NT2/D1 (cell line): ENCODE data around the gene DOCK11.

Source experiments
- DNase-seq: peaks from one replicate; pipeline ENCODE4 v3.0.0-alpha.2; 2011; ENCODE audit warnings: low read depth, low spot score
- H3K27me3 ChIP-seq: 2 replicates; pipeline ENCODE4 v1.6.0; 2011; ENCODE audit warnings: mild to moderate bottlenecking; ENCODE audit not compliant: insufficient read length, insufficient read depth
- H3K36me3 ChIP-seq: 2 replicates; pipeline ENCODE4 v1.6.1; 2011; ENCODE audit warnings: mild to moderate bottlenecking, low read length, mixed read lengths; ENCODE audit not compliant: insufficient read depth, insufficient read length
- H3K4me1 ChIP-seq: 2 replicates; pipeline ENCODE4 v1.5.1; 2011; ENCODE audit not compliant: insufficient read depth, insufficient read length
- H3K4me3 ChIP-seq: 2 replicates; pipeline ENCODE4 v1.5.1; 2011; ENCODE audit warnings: low read depth; ENCODE audit not compliant: insufficient read length
- H3K9ac ChIP-seq: 2 replicates; pipeline ENCODE4 v1.6.0; 2011; ENCODE audit warnings: low read depth; ENCODE audit not compliant: insufficient read length
- H3K9me3 ChIP-seq: 2 replicates; pipeline ENCODE4 v1.5.1; 2011; ENCODE audit warnings: mild to moderate bottlenecking, low read length; ENCODE audit not compliant: insufficient read depth
- SUZ12 ChIP-seq: IDR thresholded peaks from 2 replicates; pipeline ENCODE4 v1.6.1; 2011; ENCODE audit not compliant: insufficient read length, insufficient read depth; ENCODE audit errors: extremely low read depth
- YY1 ChIP-seq: IDR thresholded peaks from 2 replicates; pipeline ENCODE4 v1.6.1; 2011; ENCODE audit not compliant: insufficient read length, insufficient read depth
- ZNF274 ChIP-seq: IDR thresholded peaks from 2 replicates; pipeline ENCODE4 v1.6.1; 2011; ENCODE audit warnings: mild to moderate bottlenecking, low read depth, low read length

Gene DOCK11

DNA sequence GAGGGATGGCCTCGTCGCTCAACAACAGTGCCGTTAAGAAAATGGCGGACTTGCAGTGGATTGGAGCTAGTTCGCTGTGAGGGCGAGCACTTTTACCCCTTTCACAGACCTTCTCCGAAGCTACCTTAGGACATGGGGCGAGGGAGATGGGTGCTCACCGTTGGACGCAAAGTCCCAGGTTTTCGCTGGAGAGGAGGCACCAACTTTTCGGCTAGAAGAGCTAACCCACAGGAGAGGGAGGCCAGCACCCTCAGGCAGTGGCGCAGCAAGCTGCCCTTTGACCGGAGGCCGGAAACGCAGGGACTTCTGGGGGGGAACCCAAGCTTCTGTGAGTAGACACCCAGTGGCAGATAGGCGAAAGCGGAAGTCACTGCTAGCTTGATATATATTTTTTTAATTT lies 138.7 kb downstream of the DOCK11 start:
- TF ChIP-seq YY1, result no peak
- no peak for TF ChIP-seq SUZ12
- no peak for TF ChIP-seq ZNF274
- no peak overlapping the region for H3K4me3 ChIP-seq
- no peaks in the 10 kb centered on the region for H3K36me3 ChIP-seq
- H3K27me3 ChIP-seq, result no peaks in the 10 kb centered on the region
- no peak for DNase-seq
- no peaks in the 10 kb centered on the region for H3K9me3 ChIP-seq
- no peak overlapping the region for H3K9ac ChIP-seq
- H3K4me1 ChIP-seq, result no peaks in the 10 kb centered on the region

DNA sequence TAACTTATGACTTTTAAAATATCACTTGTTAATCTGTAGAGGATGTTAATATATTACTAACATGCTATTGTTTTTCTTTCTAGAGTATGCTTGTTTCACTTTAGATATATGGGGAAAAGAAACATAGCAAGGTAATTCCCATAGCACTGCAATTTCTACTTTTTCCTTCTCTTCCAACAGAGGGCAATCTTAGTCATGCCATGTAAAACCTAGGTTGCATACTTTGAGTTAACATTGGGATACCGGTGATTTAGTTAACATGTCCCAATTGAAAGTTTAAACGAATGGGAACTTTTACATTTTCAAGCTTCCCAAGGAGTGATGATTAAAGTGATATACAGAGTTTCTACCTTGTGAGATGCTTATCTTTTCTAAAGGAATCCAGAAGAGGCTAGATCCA lies 142.4 kb downstream of the DOCK11 start:
- Histone ChIP-seq H3K27me3 (no peaks in the 10 kb centered on the region), H3K4me3 (no peak overlapping the region), H3K36me3 (no peaks in the 10 kb centered on the region), H3K9ac (no peak overlapping the region), H3K9me3 (no peaks in the 10 kb centered on the region), H3K4me1 (no peaks in the 10 kb centered on the region)
- no peak for DNase-seq
- TF ChIP-seq SUZ12 (no peak), ZNF274 (no peak), YY1 (no peak)

DNA sequence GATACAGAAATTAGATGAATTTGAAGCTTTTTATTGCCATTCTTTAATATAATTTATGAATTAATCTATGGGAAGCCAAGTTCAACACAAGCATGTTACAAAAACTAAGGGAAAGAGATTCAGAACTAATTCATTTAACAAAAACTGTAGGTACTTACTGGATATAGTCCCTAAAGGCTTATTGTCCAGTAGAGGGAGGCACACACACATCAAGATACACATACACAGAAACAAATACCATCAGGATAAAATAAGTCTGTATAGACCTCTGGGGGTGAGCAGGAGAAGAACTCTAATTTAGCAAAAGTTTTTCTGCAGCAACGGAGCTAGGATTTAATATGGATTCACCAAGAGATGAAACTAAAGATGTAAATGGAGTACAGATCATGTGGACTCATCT lies 148.8 kb downstream of the DOCK11 start:
- no peak for DNase-seq
- Histone ChIP-seq H3K4me1 (no peaks in the 10 kb centered on the region), H3K27me3 (no peaks in the 10 kb centered on the region), H3K9ac (no peak overlapping the region), H3K4me3 (no peak overlapping the region), H3K36me3 (no peaks in the 10 kb centered on the region), H3K9me3 (no peaks in the 10 kb centered on the region)
- TF ChIP-seq SUZ12, result no peak
- TF ChIP-seq ZNF274, result no peak
- no peak for TF ChIP-seq YY1

DNA sequence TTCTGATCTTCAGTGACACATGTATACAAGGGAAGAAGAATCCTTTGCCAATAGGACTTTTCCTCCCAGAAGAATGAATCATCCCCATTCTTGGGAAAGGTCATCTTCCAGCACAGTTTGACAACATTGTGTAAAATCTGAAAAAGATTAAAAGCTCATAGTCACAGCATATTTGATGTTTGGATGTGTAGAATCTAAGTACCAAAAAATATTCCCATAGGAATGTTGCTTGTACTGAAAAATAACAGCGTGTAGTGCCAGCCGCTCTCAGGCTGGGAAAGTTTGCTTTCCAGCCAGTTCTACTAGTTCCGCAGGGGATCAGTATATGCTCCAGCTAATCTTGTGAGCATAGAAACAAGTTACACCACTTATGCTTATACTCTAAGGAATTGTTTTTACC lies 157.1 kb downstream of the DOCK11 start:
- H3K4me1 ChIP-seq, result no peaks in the 10 kb centered on the region
- no peak overlapping the region for H3K9ac ChIP-seq
- no peaks in the 10 kb centered on the region for H3K27me3 ChIP-seq
- no peaks in the 10 kb centered on the region for H3K36me3 ChIP-seq
- DNase-seq, result no peak
- no peak overlapping the region for H3K4me3 ChIP-seq
- H3K9me3 ChIP-seq, result no peaks in the 10 kb centered on the region
- no peak for TF ChIP-seq SUZ12
- no peak for TF ChIP-seq YY1
- TF ChIP-seq ZNF274, result no peak

DNA sequence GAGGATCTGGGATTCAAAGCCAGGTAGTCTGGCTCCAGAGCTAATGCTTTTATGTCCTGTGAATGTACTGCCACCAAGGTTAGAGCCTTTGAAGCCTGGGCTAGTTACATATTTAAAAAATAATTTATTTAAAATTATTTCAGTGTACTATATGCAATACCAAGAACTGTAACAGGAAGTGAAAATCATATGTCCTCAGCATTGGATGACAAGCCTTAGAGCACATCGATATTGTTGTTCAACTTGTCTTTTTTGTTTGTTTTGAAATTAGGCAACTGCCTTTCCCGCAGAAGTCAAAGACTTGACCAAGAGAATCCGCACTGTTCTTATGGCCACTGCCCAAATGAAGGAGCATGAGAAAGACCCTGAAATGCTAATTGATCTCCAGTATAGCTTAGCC lies 158.7 kb downstream of the DOCK11 start:
- Histone ChIP-seq H3K27me3 (no peaks in the 10 kb centered on the region), H3K4me3 (no peak overlapping the region), H3K36me3 (no peaks in the 10 kb centered on the region), H3K9me3 (no peaks in the 10 kb centered on the region), H3K4me1 (no peaks in the 10 kb centered on the region), H3K9ac (no peak overlapping the region)
- no peak for DNase-seq
- TF ChIP-seq YY1 (no peak), SUZ12 (no peak), ZNF274 (no peak)

DNA sequence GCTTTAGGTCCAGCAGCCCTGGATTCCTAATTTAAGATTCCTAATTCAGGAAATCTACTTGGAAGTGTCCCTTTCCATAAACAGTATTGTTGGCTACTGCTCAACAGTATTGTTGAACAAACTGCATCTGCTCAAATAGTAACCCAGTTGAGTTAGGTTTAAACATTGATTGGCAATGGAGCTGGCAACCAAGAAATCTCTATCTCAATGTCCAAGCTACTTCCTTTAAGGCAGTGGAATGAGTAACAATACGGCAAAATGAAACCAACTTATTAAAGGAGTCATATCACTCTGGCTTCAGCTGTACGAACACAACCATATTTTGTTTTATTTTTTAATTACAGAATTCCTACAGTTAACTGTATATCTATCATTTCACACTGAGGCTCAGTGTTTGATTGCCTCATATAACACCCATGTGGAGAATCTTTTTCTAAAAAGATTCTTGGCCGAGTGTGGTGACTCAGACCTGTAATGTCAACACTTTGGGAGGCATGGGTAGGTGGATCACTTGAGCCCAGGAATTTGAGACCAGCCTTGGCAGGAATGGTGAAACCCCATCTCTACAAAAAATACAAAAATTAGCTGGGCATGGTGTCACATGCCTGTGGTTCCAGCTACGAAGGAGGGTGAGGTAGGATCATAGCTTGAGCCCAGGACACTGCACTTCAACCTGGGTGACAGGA lies 160.1 kb downstream of the DOCK11 start:
- Histone ChIP-seq H3K4me3 (no peak overlapping the region), H3K4me1 (no peaks in the 10 kb centered on the region), H3K36me3 (no peaks in the 10 kb centered on the region), H3K9me3 (no peaks in the 10 kb centered on the region), H3K9ac (no peak overlapping the region), H3K27me3 (no peaks in the 10 kb centered on the region)
- no peak for DNase-seq
- TF ChIP-seq SUZ12 (no peak), YY1 (no peak), ZNF274 (no peak)

DNA sequence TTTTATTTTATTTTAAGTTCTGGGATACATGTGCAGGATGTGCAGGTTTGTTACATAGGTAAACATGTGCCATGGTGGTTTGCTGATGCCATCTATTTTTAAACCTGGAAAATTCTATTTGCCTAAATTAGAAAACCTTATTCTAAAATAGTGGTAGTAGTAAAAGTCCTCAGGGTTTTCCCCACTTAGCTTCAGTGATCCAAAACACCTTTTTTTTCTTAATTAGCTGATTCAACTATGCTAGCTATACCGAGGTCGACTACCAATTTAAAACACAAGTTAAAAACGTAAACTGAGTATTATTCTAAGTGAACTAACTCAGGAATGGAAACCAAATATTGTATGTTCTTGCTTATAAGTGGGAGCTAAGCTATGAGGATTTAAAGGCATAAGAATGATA lies 161.8 kb downstream of the DOCK11 start:
- H3K27me3 ChIP-seq, result no peaks in the 10 kb centered on the region
- H3K9me3 ChIP-seq, result no peaks in the 10 kb centered on the region
- H3K4me3 ChIP-seq, result no peak overlapping the region
- DNase-seq, result no peak
- no peaks in the 10 kb centered on the region for H3K4me1 ChIP-seq
- H3K9ac ChIP-seq, result no peak overlapping the region
- no peaks in the 10 kb centered on the region for H3K36me3 ChIP-seq
- no peak for TF ChIP-seq SUZ12
- no peak for TF ChIP-seq YY1
- no peak for TF ChIP-seq ZNF274
